Stimulated activated CD4-positive, alpha-beta T cell treated with anti-CD3 and anti-CD28 coated beads, Interleukin-1b, Interleukin-23, amount 100 ng/mL, for 24 hours (primary cell): ENCODE results near the gene EDN1.

Experiments
- DNase-seq, 4 experiments: peaks; one replicate each; pipeline ENCODE4 v3.0.0-alpha.2; 2020; ENCODE audit warnings: low read depth in 4 of 4, low spot score in 1 of 4

The EDN1 gene

DNA sequence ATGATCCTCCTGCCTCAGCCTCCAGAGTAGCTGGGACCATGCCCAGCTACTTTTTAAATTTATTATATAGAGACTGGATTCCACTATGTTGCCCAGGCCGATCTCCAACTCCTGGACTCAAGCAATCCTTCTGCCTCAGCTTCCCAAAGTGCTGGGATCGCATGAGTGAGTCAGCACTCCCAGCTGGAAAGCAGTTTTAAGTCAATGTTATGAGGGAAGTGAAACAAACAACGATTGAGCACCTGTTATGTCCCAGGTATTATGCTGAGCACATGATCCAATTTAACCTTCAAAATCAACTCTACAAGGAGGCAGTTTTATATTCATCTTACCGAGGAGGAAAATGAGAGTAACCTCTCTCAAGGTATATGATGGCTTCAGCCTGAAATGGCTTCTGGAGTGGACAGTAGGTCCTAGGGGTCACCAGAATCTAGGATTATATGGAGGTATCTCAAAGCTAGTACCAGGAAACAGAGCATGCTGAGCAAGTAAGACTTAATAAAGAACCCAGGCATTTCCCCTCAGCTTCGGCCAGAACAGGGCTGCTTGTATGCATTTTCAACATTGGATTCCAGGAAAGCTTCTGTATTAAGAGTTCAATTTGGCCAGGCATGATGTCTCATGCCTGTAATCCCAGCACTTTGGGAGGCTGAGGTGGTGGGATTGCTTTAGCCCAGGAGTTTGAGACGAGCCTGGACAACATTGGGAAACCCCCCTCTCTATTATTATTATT is 55.0 kb downstream of the EDN1 start:
- DNase-seq = no peak

DNA sequence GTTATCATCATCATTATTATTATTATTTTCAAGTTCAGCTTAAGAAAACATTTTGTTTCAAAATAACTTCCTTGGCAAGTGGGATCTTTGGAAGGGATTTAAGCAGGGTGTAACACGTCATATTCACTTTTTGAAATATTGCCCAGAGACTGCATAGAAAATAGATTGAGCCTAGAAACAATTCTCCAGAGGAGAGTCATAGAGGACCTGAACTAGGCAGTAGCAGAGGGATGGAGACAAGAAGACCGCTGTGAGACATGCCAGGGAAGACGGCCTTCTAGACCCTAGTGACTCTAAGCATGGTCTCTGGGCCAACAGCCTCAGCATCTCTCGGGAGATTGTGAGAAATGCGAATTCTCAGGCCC is 55.5 kb downstream of the EDN1 start:
- no peak for DNase-seq
